HFFc6 (cell line): Measurements from ENCODE around the gene ZC3H7B. TPM values are rescaled to one million over a fixed set of nuclear protein-coding genes. Genes with fewer than 3 reads are reported as not detected.
"Not testable (repeated sequence)": the region's sequence is repeated elsewhere in the genome, so short reads cannot be mapped to it uniquely, and the experiment has no call there.

ENCODE experiments used
- DNase-seq: peaks from one replicate; pipeline ENCODE4 v3.0.0-alpha.2; 2018
- H3K27ac Mint-ChIP-seq: 2 replicates; pipeline ENCODE4 v1.8.0; 2020; ENCODE audit warnings: mild to moderate bottlenecking, mixed read lengths
- H3K27me3 Mint-ChIP-seq: 2 replicates; pipeline ENCODE4 v1.8.0; 2021; ENCODE audit warnings: mild to moderate bottlenecking, moderate library complexity, mixed read lengths; ENCODE audit not compliant: insufficient read depth
- H3K36me3 Mint-ChIP-seq: 2 replicates; pipeline ENCODE4 v1.8.0; 2021; ENCODE audit warnings: low read depth, mixed read lengths
- H3K4me1 Mint-ChIP-seq: 2 replicates; pipeline ENCODE4 v1.8.0; 2020; ENCODE audit warnings: low read depth, mixed read lengths
- H3K4me3 Mint-ChIP-seq: 2 replicates; pipeline ENCODE4 v1.8.0; 2020; ENCODE audit warnings: mild to moderate bottlenecking, moderate library complexity, mixed read lengths
- H3K9me3 Mint-ChIP-seq: 2 replicates; pipeline ENCODE4 v1.8.0; 2020; ENCODE audit warnings: mild to moderate bottlenecking, mixed read lengths
- CTCF ChIP-seq: fragments of 200-600 bp; sonication (generic); IDR thresholded peaks from 2 replicates; pipeline ENCODE4 v1.5.0; 2021; ENCODE audit warnings: antibody characterized with exemption, mild to moderate bottlenecking
- long read RNA-seq: library from polyadenylated mRNA; unstranded; transcript quantifications from one replicate; pipeline ENCODE4 v2.0.0, GENCODE V29; 2019
- total RNA-seq, 6 experiments: library from RNA; stranded (reverse); fragmentation: NEBNext Ultra II Directional; extraction: Animal tissue kit (Norgen Biotek cat#: 25700); gene quantifications; 2 replicates in 1 of 6; 3 replicates in 5 of 6; pipeline ENCODE4 v1.2.3, GENCODE V29; 2021

The ZC3H7B gene
- 100 to 1,000 TPM; 108 to 137 (median 130) TPM for total RNA-seq
- long read RNA-seq, partial matches to known transcripts = 2 of 5 reads
- long read RNA-seq, other reads (novel, unspliced or antisense) = 3 of 5 reads

GRCh38 chr22:41301085-41302020, at the start of gene ZC3H7B:
ZC3H7B (plus strand) TSS chr22:41301525; CDS start chr22:41320661, 19,136 bp downstream.
- Mint-ChIP-seq H3K27ac (peak within 1 kb of the TSS; percentile 62), H3K9me3 (no peaks in the 10 kb centered on the region; the same call in 1 of the 2 replicates), H3K27me3 (no peaks in the 10 kb centered on the region), H3K4me3 (peak within 1 kb of the TSS; percentile 88), H3K4me1 (peaks cover 37% of the 10 kb centered on the region), H3K36me3 (peaks cover 21% of the 10 kb centered on the region)
- peak; percentile 72 for DNase-seq
- peak; percentile 71 for TF ChIP-seq CTCF

- H3K9me3 Mint-ChIP-seq = no peaks in the 10 kb centered on the region
- H3K27me3 Mint-ChIP-seq = peaks cover 6% of the 10 kb centered on the region
- no peak overlapping the region for H3K27ac Mint-ChIP-seq
- no peak for TF ChIP-seq CTCF
- peaks cover 28% of the 10 kb centered on the region for H3K36me3 Mint-ChIP-seq
- H3K4me3 Mint-ChIP-seq = no peak overlapping the region
- H3K4me1 Mint-ChIP-seq = peaks cover 14% of the 10 kb centered on the region
- DNase-seq = no peak
Measured at GRCh38 chr22:41252365-41252764, 49.0 kb upstream of the ZC3H7B start.

- H3K27me3 Mint-ChIP-seq = peaks cover 9% of the 10 kb centered on the region
- peaks cover 23% of the 10 kb centered on the region for H3K36me3 Mint-ChIP-seq
- H3K4me3 Mint-ChIP-seq = no peak overlapping the region
- TF ChIP-seq CTCF = no peak
- H3K27ac Mint-ChIP-seq = no peak overlapping the region; the same call in 1 of the 2 replicates
- no peaks in the 10 kb centered on the region for H3K9me3 Mint-ChIP-seq
- DNase-seq = no peak
- H3K4me1 Mint-ChIP-seq = peaks cover 15% of the 10 kb centered on the region
Measured at GRCh38 chr22:41254230-41254629, 47.1 kb upstream of the ZC3H7B start.

GRCh38 chr22:41256254-41257253, 44.8 kb upstream of the ZC3H7B start:
- Mint-ChIP-seq H3K36me3 (peaks cover 17% of the 10 kb centered on the region), H3K9me3 (no peaks in the 10 kb centered on the region), H3K4me3 (peak overlapping the region; percentile 26; the same call in 1 of the 2 replicates), H3K27me3 (peaks cover 9% of the 10 kb centered on the region), H3K4me1 (peaks cover 15% of the 10 kb centered on the region), H3K27ac (peak overlapping the region; percentile 73)
- peak; percentile 51 for TF ChIP-seq CTCF
- peak; percentile 71 for DNase-seq

- no peak for TF ChIP-seq CTCF
- H3K9me3 Mint-ChIP-seq = no peaks in the 10 kb centered on the region
Measured at GRCh38 chr22:41257696-41258095, 43.6 kb upstream of the ZC3H7B start.

GRCh38 chr22:41259756-41260155, 41.6 kb upstream of the ZC3H7B start:
- H3K9me3 Mint-ChIP-seq, DNase-seq, H3K27ac Mint-ChIP-seq, H3K4me3 Mint-ChIP-seq, H3K27me3 Mint-ChIP-seq: not testable (repeated sequence)
- H3K36me3 Mint-ChIP-seq = peaks cover 28% of the 10 kb centered on the region
- H3K4me1 Mint-ChIP-seq = peaks cover 16% of the 10 kb centered on the region

More at GRCh38 chr22:41257696-41258095, 43.6 kb upstream of the ZC3H7B start:
- no peak for DNase-seq
- 0 out of 2 replicates have a peak overlapping the region, but pooled peaks have one; percentile 5 for H3K27ac Mint-ChIP-seq
- peaks cover 25% of the 10 kb centered on the region for H3K36me3 Mint-ChIP-seq
- H3K4me3 Mint-ChIP-seq = no peak overlapping the region
- peaks cover 9% of the 10 kb centered on the region for H3K27me3 Mint-ChIP-seq
- peaks cover 15% of the 10 kb centered on the region for H3K4me1 Mint-ChIP-seq
